Liver (tissue), 9 donors: Measurements from ENCODE around the gene EOLA2. TPM values are rescaled to one million over a fixed set of nuclear protein-coding genes. Genes with fewer than 3 reads are reported as not detected.
A peak's percentile ranks its signal among the peaks of the same experiment; 100 is the strongest.
"Not testable (repeated sequence)": the region's sequence is repeated elsewhere in the genome, so short reads cannot be mapped to it uniquely, and the experiment has no call there.

ENCODE experiments used
- DNase-seq: peaks from one replicate; pipeline ENCODE4 v3.0.0-alpha.2; 2017; ENCODE audit warnings: low spot score
- H3K27ac ChIP-seq, 2 donors: one replicate each; pipeline ENCODE4 v1.7.0; 2013; ENCODE audit warnings: inconsistent platforms in 2 of 2, low read length in 2 of 2, control low read depth in 1 of 2, low read depth in 1 of 2, mild to moderate bottlenecking in 1 of 2
- H3K27me3 ChIP-seq, 4 donors: one replicate each; pipeline versions ENCODE4 v1.6.1 to v1.7.0; 2013; ENCODE audit warnings: low read length in 3 of 4, inconsistent platforms in 1 of 4, mild to moderate bottlenecking in 1 of 4, moderate library complexity in 1 of 4; ENCODE audit not compliant: control insufficient read depth in 4 of 4, insufficient read depth in 4 of 4
- H3K36me3 ChIP-seq, 4 donors: one replicate each; pipeline versions ENCODE4 v1.6.1 to v1.7.0; 2013; ENCODE audit warnings: low read length in 3 of 4, mild to moderate bottlenecking in 3 of 4, low read depth in 1 of 4, moderate library complexity in 1 of 4; ENCODE audit not compliant: control insufficient read depth in 4 of 4, insufficient read depth in 3 of 4
- H3K4me1 ChIP-seq, 4 donors: one replicate each; pipeline versions ENCODE4 v1.6.1 to v1.7.0; 2013; ENCODE audit warnings: low read length in 3 of 4, mild to moderate bottlenecking in 3 of 4, moderate library complexity in 1 of 4; ENCODE audit not compliant: control insufficient read depth in 4 of 4, insufficient read depth in 4 of 4
- H3K4me3 ChIP-seq, 3 donors: one replicate each; pipeline versions ENCODE4 v1.6.1 to v1.7.0; 2013; ENCODE audit warnings: low read length in 3 of 3, control low read depth in 1 of 3, low read depth in 1 of 3, mild to moderate bottlenecking in 1 of 3
- H3K9ac ChIP-seq, 2 donors: one replicate each; pipeline ENCODE4 v1.7.0; 2013; ENCODE audit warnings: low read length in 2 of 2, mild to moderate bottlenecking in 2 of 2, moderate library complexity in 2 of 2, control low read depth in 1 of 2, low read depth in 1 of 2
- H3K9me3 ChIP-seq, 4 donors: one replicate each; pipeline versions ENCODE4 v1.6.1 to v1.7.0; 2013; ENCODE audit warnings: low read length in 3 of 4; ENCODE audit not compliant: control insufficient read depth in 4 of 4
- EGR1 ChIP-seq, 2 donors: IDR thresholded peaks; 2 replicates each; pipeline ENCODE4 v1.6.1; 2016 to 2018; ENCODE audit warnings: antibody characterized with exemption in 2 of 2, low read depth in 2 of 2
- FOXA1 ChIP-seq: IDR thresholded peaks from 2 replicates; pipeline ENCODE4 v1.6.1; 2016; ENCODE audit warnings: antibody characterized with exemption
- GABPA ChIP-seq, 2 donors: IDR thresholded peaks in 1 of 2; conservative IDR thresholded peaks in 1 of 2; 2 replicates each; pipeline ENCODE4 v1.6.1; 2016; ENCODE audit warnings: antibody characterized with exemption in 2 of 2, mild to moderate bottlenecking in 1 of 2, moderate library complexity in 1 of 2
- HNF4A ChIP-seq, 2 donors: conservative IDR thresholded peaks; 2 replicates each; pipeline ENCODE4 v1.6.1; 2016; ENCODE audit warnings: antibody characterized with exemption in 2 of 2, mild to moderate bottlenecking in 2 of 2
- HNF4G ChIP-seq: IDR thresholded peaks from 2 replicates; pipeline ENCODE4 v1.6.1; 2016; ENCODE audit warnings: antibody characterized with exemption
- JUND ChIP-seq, 2 donors: IDR thresholded peaks; 2 replicates each; pipeline ENCODE4 v1.6.1; 2016; ENCODE audit warnings: antibody characterized with exemption in 2 of 2
- NR2F2 ChIP-seq: IDR thresholded peaks from 2 replicates; pipeline ENCODE4 v1.6.1; 2016; ENCODE audit warnings: antibody characterized with exemption
- RAD21 ChIP-seq, 2 donors: IDR thresholded peaks; 2 replicates each; pipeline ENCODE4 v1.6.1; 2016; ENCODE audit warnings: antibody characterized with exemption in 2 of 2, mild to moderate bottlenecking in 2 of 2
- RXRA ChIP-seq, 2 donors: IDR thresholded peaks; 2 replicates each; pipeline ENCODE4 v1.6.1; 2017 to 2018; ENCODE audit warnings: antibody characterized with exemption in 2 of 2, mild to moderate bottlenecking in 1 of 2
- SP1 ChIP-seq: IDR thresholded peaks from 2 replicates; pipeline ENCODE4 v1.6.1; 2018; ENCODE audit warnings: antibody characterized with exemption, mild to moderate bottlenecking
- TAF1 ChIP-seq: conservative IDR thresholded peaks from 2 replicates; pipeline ENCODE4 v1.6.1; 2016; ENCODE audit warnings: antibody characterized with exemption, mild to moderate bottlenecking
- YY1 ChIP-seq: IDR thresholded peaks from 2 replicates; pipeline ENCODE4 v1.6.1; 2016; ENCODE audit warnings: antibody characterized with exemption, mild to moderate bottlenecking
- WGBS: extraction: QIAGEN DNeasy Blood & Tissue Kit; methylation state at CpG from one replicate; pipeline ENCODE4 v1.1.7; 2013; 5-methylcytosine and 5-hydroxymethylcytosine counted together
- polyA plus RNA-seq, 2 donors: library from polyadenylated mRNA; stranded (reverse) in 1 of 2; unstranded in 1 of 2; fragments of 200-250 nt in 1 of 2; fragments of >200 nt in 1 of 2; fragmentation: Nextera tagmentation in 1 of 2; extraction: Ambion mirVana in 1 of 2; gene quantifications; one replicate each; pipeline versions ENCODE4 v1.2.1 to v1.2.3, GENCODE V29; 2013 to 2015
- total RNA-seq, 2 donors: library from RNA; depleted of rRNA; stranded (reverse); fragments of >200 nt; gene quantifications; one replicate each; pipeline ENCODE4 v1.2.3, GENCODE V29; 2014
- TF ChIP-seq, protein P1 (sequence below): IDR thresholded peaks from 2 replicates; pipeline ENCODE4 v1.6.1; 2016; ENCODE audit warnings: antibody characterized with exemption
- donor health status: healthy.
- donor health status: healthy.
- donor health status: healthy.
- donor health status: healthy.
- donor health status: healthy.

Gene EOLA2
- total and polyA plus RNA-seq, 4 donors, result 10.5 to 22.7 (median 15.6) TPM

DNA sequence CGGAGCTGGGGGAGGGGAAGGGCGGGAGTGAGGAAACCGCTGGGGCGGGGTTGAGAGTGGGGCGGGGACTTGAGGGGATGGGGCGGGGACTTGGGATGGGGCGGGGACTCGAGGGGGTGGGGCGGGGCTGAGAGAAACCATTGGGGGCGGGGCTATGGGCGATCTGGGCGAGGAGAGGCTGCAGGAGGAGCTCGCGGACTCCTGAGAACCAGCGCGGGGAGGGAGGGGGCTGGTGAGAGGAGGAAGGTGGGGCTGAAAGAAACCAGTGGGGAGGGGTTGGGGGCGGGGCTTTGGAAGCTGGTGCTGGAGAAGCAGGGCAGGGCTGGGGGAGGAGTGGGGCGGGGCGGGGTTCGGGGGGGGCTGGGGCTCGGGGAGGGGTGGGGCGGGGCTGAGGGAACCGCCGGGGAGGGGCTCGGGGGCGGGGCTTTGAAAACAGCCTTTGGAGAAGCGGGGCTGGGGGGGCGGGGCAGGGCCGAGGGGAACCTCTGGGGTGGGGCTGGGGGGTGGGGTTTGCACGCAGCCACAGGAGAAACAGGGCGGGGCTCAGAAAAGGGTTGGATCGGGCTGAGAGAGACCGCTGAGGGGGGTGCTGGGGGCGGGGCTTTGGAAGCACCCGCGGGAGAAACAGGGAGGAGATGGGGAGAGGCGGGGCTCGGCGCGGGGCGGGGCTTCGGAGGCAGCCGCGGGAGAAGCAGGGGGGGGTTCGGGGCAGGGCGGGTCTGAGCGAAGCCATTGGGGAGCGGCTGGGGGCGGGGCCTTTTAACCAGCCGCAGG lies 777 bp upstream of the EOLA2 start:
- TF ChIP-seq EGR1 (IDR thresholded peaks at IDR 0.05; ENCODE audit: low read depth in 2 of 2) (no peak), GABPA (IDR thresholded peaks at IDR 0.05 in 1 of 2, conservative IDR thresholded peaks at IDR 0.05 in 1 of 2) (no peak), HNF4A (conservative IDR thresholded peaks at IDR 0.05) (no peak), SP1 (no peak), YY1 (no peak), RAD21 (IDR thresholded peaks at IDR 0.05) (no peak), JUND (IDR thresholded peaks at IDR 0.05) (no peak), TAF1 (no peak), HNF4G (no peak), RXRA (IDR thresholded peaks at IDR 0.05) (no peak), FOXA1 (no peak), NR2F2 (no peak)
- TF ChIP-seq, protein P1, sequence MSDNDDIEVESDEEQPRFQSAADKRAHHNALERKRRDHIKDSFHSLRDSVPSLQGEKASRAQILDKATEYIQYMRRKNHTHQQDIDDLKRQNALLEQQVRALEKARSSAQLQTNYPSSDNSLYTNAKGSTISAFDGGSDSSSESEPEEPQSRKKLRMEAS, result no peak
- 4% methylated on average over 50 of the region's 50 CpGs for WGBS
- Histone ChIP-seq H3K27me3 (no peaks in the 10 kb centered on the region), H3K4me1 (peaks cover 0 to 9% (median 2%) of the 10 kb centered on the region in 4 donors), H3K9me3 (no peaks in the 10 kb centered on the region), H3K4me3 (peak overlapping the region in 1 of 3 donors; percentile 88), H3K36me3 (peaks cover 0 to 3% (median 0%) of the 10 kb centered on the region in 4 donors), H3K27ac (peak overlapping the region; percentile 87 to 89), H3K9ac (no peak overlapping the region)
- DNase-seq, result peak; percentile 92

DNA sequence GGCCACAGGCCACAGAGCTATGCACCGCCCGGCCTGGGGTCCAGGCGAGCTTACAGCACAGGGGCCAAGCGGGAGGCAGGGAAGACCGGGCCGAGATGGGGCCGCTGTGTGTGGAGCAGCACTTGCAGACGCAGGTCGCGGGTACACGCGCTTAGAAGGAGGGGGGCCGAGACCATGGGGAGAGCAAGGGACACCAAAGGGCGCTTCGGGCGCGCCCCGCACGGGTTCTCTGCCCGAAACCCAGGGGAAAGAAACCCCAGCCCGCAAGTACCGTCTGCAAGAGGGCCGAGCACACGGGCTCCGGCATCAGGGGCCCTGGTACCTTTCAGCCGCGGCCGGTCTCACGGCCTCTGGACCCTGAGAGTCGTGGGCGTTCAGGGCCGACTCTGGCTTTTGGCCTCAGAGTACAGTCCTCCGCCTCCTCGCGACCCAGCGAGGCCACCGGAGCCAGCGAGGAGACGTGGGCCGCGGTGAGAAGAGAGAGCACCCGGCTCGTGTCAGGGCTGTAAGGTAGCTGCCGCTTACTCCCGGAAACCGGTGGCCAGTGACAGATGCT lies 342 bp downstream of the EOLA2 start:
- Histone ChIP-seq H3K4me1 (peaks cover 0 to 9% (median 2%) of the 10 kb centered on the region in 4 donors), H3K9me3 (no peaks in the 10 kb centered on the region), H3K27ac (peak overlapping the region; percentile 87 to 89), H3K4me3 (peak overlapping the region; percentile 67 to 88 (median 70)), H3K9ac (peak overlapping the region; percentile 52 to 59), H3K36me3 (no peaks in the 10 kb centered on the region), H3K27me3 (no peaks in the 10 kb centered on the region)
- under 1% methylated on average over 46 of the region's 46 CpGs for WGBS
- DNase-seq, result no peak
- TF ChIP-seq, protein P1, result no peak
- TF ChIP-seq RXRA (IDR thresholded peaks at IDR 0.05) (no peak), GABPA (IDR thresholded peaks at IDR 0.05 in 1 of 2, conservative IDR thresholded peaks at IDR 0.05 in 1 of 2) (no peak)

DNA sequence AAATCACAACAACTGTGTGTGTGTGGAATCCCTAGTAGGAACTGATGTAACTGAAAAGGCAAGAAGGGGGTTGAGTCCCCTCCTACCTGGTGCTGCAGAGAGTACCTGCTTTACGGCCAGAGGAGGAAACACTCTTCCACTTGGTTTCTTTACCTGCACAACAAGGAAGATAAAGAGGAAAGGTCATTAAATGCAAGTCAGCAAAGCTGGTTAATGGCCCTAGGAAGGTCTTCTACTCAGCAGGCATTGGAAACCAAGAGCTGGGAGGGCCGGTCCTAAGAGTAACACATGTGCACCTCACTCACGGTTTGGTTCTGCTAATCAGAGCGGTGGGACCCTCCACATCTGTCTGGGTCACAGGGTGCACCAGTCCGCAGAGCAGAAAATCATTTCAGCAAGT lies 963 bp downstream of the EOLA2 start:
- Histone ChIP-seq H3K4me3 (peak overlapping the region; percentile 67 to 88 (median 70)), H3K27ac (peak overlapping the region; percentile 87 to 89), H3K9ac (peak overlapping the region; percentile 52 to 59)
- H3K4me1 ChIP-seq, DNase-seq, H3K27me3 ChIP-seq, H3K9me3 ChIP-seq, H3K36me3 ChIP-seq: not testable (repeated sequence)
- WGBS, result 45% methylated on average over 5 of the region's 5 CpGs

DNA sequence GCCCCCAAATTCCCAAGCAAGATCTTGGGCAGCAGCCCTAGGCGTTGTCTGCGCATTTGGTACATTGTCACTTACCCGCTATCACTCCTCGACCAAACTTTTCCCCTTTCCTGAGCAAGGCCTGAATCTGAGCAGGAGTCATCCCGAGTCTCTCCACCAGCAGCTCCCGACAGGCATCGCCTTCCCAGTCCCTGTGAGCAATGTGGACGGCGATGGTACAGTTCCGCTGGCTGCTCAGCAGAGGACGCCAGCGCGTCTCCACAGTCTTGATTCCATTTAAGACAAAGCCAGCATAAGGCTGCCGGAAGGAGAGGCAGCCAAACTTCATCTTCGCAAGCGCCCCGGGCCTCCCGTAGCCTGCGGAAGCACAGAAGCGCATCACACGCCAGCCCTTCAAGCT lies 4.7 kb downstream of the EOLA2 start:
- H3K9ac ChIP-seq, H3K4me1 ChIP-seq, H3K27ac ChIP-seq, H3K36me3 ChIP-seq, DNase-seq, H3K9me3 ChIP-seq, H3K4me3 ChIP-seq, H3K27me3 ChIP-seq: not testable (repeated sequence)
- WGBS, result 86% methylated on average over 13 of the region's 21 CpGs

DNA sequence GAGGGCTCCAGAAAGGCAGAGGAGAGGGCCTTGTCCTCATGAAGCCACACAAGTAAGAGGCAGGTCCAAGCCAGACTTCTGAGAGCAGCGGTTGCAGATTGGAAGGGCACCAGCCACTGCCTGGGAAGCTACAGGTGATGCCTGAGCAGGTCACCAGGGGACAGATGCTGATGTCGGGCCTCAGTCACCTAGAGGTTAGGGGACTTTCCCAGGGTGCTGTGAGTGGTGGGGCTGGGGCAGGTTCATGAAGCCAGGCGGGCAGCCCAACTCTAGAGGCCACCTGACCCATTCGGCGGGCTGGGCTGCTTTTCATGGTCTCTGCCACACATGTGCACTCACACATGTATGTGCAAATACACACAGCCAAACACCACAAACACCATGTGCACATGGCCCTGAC lies 5.3 kb downstream of the EOLA2 start:
- 80% methylated on average over 1 of the region's 5 CpGs for WGBS
- H3K27ac ChIP-seq, H3K27me3 ChIP-seq, H3K4me1 ChIP-seq, DNase-seq, H3K36me3 ChIP-seq, H3K9ac ChIP-seq, H3K9me3 ChIP-seq, H3K4me3 ChIP-seq: not testable (repeated sequence)

DNA sequence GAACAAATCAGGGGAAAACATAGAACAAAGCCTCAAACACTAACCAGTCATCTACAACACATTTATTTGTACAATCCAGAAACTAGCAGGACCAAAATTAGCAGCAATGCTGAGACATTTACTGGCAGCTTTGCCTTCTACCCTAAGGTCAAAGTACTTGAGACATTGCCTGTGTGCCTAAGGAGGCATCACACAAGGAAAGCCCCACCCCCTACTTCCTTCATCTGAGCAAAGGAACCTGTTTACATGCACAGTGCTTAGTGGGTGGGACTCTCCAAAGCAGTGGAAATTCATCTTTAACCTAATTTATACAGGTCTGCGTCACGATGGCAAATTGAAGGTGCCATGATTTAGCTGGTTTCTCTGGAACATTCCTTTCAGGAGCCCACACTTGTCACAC lies 6.1 kb downstream of the EOLA2 start:
- H3K4me3 ChIP-seq, H3K27me3 ChIP-seq, H3K36me3 ChIP-seq, H3K9ac ChIP-seq, DNase-seq, H3K4me1 ChIP-seq, H3K27ac ChIP-seq, H3K9me3 ChIP-seq: not testable (repeated sequence)
- WGBS, result 85% methylated on average over 2 of the region's 2 CpGs
